ENCODE data around the gene STAMBPL1. TPM values are rescaled to one million over a fixed set of nuclear protein-coding genes. Genes with fewer than 3 reads are reported as not detected.

Gene STAMBPL1
- total RNA-seq, 1 experiment from 2014 or later: 9.4 TPM

GRCh38 chr10:88857831-88858230 lies 22.2 kb upstream of the STAMBPL1 start:
- CTCF ChIA-PET: interaction anchor here (0.6 kb wide), 1 partner anchor 22 kb away, joined by 3 read pairs; no protein-coding TSS in a partner anchor
- Mint-ChIP-seq H3K27ac (ENCODE audit: unreplicated experiment) (no peak overlapping the region), H3K9me3 (ENCODE audit: low read depth, unreplicated experiment) (no peaks in the 10 kb centered on the region), H3K4me3 (ENCODE audit: low read depth, unreplicated experiment) (no peak overlapping the region), H3K27me3 (ENCODE audit: unreplicated experiment) (no peaks in the 10 kb centered on the region), H3K4me1 (ENCODE audit: low read depth, unreplicated experiment) (peaks cover 35% of the 10 kb centered on the region), H3K36me3 (ENCODE audit: insufficient read depth, unreplicated experiment) (no peaks in the 10 kb centered on the region)
- intact Hi-C loops (cut with micrococcal nuclease; ENCODE audit: unreplicated experiment): no loop called here
- no peak for DNase-seq
- TF ChIP-seq, protein P1, sequence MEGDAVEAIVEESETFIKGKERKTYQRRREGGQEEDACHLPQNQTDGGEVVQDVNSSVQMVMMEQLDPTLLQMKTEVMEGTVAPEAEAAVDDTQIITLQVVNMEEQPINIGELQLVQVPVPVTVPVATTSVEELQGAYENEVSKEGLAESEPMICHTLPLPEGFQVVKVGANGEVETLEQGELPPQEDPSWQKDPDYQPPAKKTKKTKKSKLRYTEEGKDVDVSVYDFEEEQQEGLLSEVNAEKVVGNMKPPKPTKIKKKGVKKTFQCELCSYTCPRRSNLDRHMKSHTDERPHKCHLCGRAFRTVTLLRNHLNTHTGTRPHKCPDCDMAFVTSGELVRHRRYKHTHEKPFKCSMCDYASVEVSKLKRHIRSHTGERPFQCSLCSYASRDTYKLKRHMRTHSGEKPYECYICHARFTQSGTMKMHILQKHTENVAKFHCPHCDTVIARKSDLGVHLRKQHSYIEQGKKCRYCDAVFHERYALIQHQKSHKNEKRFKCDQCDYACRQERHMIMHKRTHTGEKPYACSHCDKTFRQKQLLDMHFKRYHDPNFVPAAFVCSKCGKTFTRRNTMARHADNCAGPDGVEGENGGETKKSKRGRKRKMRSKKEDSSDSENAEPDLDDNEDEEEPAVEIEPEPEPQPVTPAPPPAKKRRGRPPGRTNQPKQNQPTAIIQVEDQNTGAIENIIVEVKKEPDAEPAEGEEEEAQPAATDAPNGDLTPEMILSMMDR (IDR thresholded peaks at IDR 0.05; ENCODE audit: unreplicated experiment): no peak
- no TSS peak for BruUV-seq (replicated peaks)

GRCh38 chr10:88858491-88858890 lies 21.6 kb upstream of the STAMBPL1 start:
- TF ChIP-seq, protein P1 (IDR thresholded peaks at IDR 0.05; ENCODE audit: unreplicated experiment): no peak
- DNase-seq: no peak
- Mint-ChIP-seq H3K27me3 (ENCODE audit: unreplicated experiment) (no peaks in the 10 kb centered on the region), H3K4me3 (ENCODE audit: low read depth, unreplicated experiment) (no peak overlapping the region), H3K36me3 (ENCODE audit: insufficient read depth, unreplicated experiment) (no peaks in the 10 kb centered on the region), H3K9me3 (ENCODE audit: low read depth, unreplicated experiment) (no peaks in the 10 kb centered on the region), H3K27ac (ENCODE audit: unreplicated experiment) (no peak overlapping the region), H3K4me1 (ENCODE audit: low read depth, unreplicated experiment) (peaks cover 28% of the 10 kb centered on the region)
- intact Hi-C loops (cut with micrococcal nuclease; ENCODE audit: unreplicated experiment): no loop called here
- no TSS peak for BruUV-seq (replicated peaks)
- CTCF ChIA-PET: interaction anchor here (0.6 kb wide), 1 partner anchor 22 kb away, joined by 3 read pairs; no protein-coding TSS in a partner anchor

- Mint-ChIP-seq H3K36me3 (ENCODE audit: insufficient read depth, unreplicated experiment) (no peaks in the 10 kb centered on the region), H3K27me3 (ENCODE audit: unreplicated experiment) (no peaks in the 10 kb centered on the region), H3K4me1 (ENCODE audit: low read depth, unreplicated experiment) (peaks cover 8% of the 10 kb centered on the region), H3K4me3 (ENCODE audit: low read depth, unreplicated experiment) (no peak overlapping the region), H3K9me3 (ENCODE audit: low read depth, unreplicated experiment) (no peaks in the 10 kb centered on the region), H3K27ac (ENCODE audit: unreplicated experiment) (no peak overlapping the region)
- CTCF ChIA-PET: no interaction called here
- TF ChIP-seq, protein P1 (IDR thresholded peaks at IDR 0.05; ENCODE audit: unreplicated experiment): no peak
- DNase-seq: no peak
- BruUV-seq (replicated peaks): no TSS peak
- intact Hi-C loops (cut with micrococcal nuclease; ENCODE audit: unreplicated experiment): no loop called here
Observed at GRCh38 chr10:88861036-88861435, 19.0 kb upstream of the STAMBPL1 start.

DNA sequence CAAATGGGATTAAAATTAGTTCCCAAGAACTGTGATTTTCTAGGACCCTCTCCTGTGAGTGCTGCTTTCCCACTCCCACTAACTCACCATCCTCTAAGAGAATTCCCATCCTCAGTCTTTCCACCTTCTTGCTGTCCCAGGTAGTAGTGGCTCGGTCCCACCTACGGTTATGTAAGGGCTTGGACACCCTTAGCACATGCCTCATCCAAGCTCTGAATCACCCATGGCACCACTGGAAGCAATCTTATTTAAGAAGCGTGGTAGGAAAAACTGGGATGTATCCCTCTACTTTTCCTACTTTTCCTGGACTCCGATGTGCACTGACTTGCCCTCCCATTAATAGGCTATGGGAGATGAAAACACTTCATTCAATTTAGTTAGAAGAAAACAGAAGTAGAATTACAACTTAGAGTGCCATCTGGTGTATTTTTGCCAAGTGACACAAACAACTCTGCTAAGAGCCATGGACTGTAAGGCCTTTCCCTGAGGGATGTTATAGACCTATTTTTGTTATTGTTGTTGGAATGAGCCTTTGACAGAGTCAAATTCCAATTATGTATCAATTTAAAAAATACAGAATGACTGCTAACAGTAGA lies 14.7 kb upstream of the STAMBPL1 start:
- CTCF ChIA-PET: interaction anchor here (0.6 to 1.2 kb wide), 3 partner anchors 29 to 282 kb away, joined by 3 to 6 read pairs (median 3); partner anchors contain the start of gene RNLS
- DNase-seq: no peak
- H3K27me3 Mint-ChIP-seq (ENCODE audit: unreplicated experiment): no peaks in the 10 kb centered on the region
- no TSS peak for BruUV-seq (replicated peaks)
- no peak overlapping the region for H3K27ac Mint-ChIP-seq (ENCODE audit: unreplicated experiment)
- no peaks in the 10 kb centered on the region for H3K9me3 Mint-ChIP-seq (ENCODE audit: low read depth, unreplicated experiment)
- H3K4me3 Mint-ChIP-seq (ENCODE audit: low read depth, unreplicated experiment): no peak overlapping the region
- TF ChIP-seq, protein P1 (IDR thresholded peaks at IDR 0.05; ENCODE audit: unreplicated experiment): no peak
- intact Hi-C loops (cut with micrococcal nuclease; ENCODE audit: unreplicated experiment): loop anchor here (1.0 kb wide), 1 partner anchor 30 kb away; no protein-coding TSS in a partner anchor
- no peaks in the 10 kb centered on the region for H3K36me3 Mint-ChIP-seq (ENCODE audit: insufficient read depth, unreplicated experiment)
- no peaks in the 10 kb centered on the region for H3K4me1 Mint-ChIP-seq (ENCODE audit: low read depth, unreplicated experiment)
